Sigmoid colon (tissue), 7 donors: ENCODE measurements around the gene NOP16. TPM values are rescaled to one million over a fixed set of nuclear protein-coding genes. Genes with fewer than 3 reads are reported as not detected.

Experiments used
- DNase-seq: peaks from one replicate; pipeline ENCODE4 v3.0.0-alpha.2; 2019
- H3K27ac ChIP-seq, 4 donors: fragments of 200-600 bp; sonication (generic); one replicate each; pipeline ENCODE4 v1.5.1; 2016 to 2019; ENCODE audit warnings: mild to moderate bottlenecking in 1 of 4
- H3K27me3 ChIP-seq, 3 donors: fragments of 200-600 bp; sonication (generic); one replicate each; pipeline ENCODE4 v1.5.1; 2019; ENCODE audit warnings: mild to moderate bottlenecking in 1 of 3
- H3K36me3 ChIP-seq, 4 donors: fragments of 200-600 bp; sonication (generic); one replicate each; pipeline ENCODE4 v1.5.1; 2016 to 2019
- H3K4me1 ChIP-seq, 4 donors: fragments of 200-600 bp; sonication (generic); one replicate each; pipeline ENCODE4 v1.5.1; 2017 to 2019
- H3K4me3 ChIP-seq, 4 donors: fragments of 200-600 bp; sonication (generic); one replicate each; pipeline ENCODE4 v1.5.1; 2017 to 2019; ENCODE audit warnings: mild to moderate bottlenecking in 2 of 4, moderate library complexity in 1 of 4
- H3K9me3 ChIP-seq, 4 donors: fragments of 200-600 bp in 3 of 4; sonication (generic) in 3 of 4; one replicate each; pipeline versions ENCODE4 v1.5.1 to v1.6.1; 2013 to 2019
- CTCF ChIP-seq, 4 experiments: fragments of 450-650 bp in 3 of 4; fragments of 200-600 bp in 1 of 4; IDR thresholded peaks; one replicate each; pipeline ENCODE4 v1.5.1; 2016 to 2019; ENCODE audit warnings: antibody characterized with exemption in 4 of 4, mild to moderate bottlenecking in 3 of 4, moderate library complexity in 2 of 4
- EP300 ChIP-seq, 4 donors: sonication (generic); formaldehyde crosslinking; IDR thresholded peaks; one replicate each; pipeline ENCODE4 v1.6.1; 2017; ENCODE audit warnings: antibody characterized with exemption in 4 of 4
- POLR2A ChIP-seq, 2 donors: fragments of 450-650 bp; IDR thresholded peaks; one replicate each; pipeline ENCODE4 v1.6.1; 2016; ENCODE audit warnings: antibody characterized with exemption in 2 of 2, mild to moderate bottlenecking in 2 of 2, moderate library complexity in 2 of 2
- POLR2AphosphoS5 ChIP-seq, 4 donors: sonication (generic); formaldehyde crosslinking; IDR thresholded peaks; one replicate each; pipeline ENCODE4 v1.6.1; 2017; ENCODE audit warnings: antibody characterized with exemption in 4 of 4
- WGBS, 2 donors: extraction: QIAGEN DNeasy Blood & Tissue Kit; methylation state at CpG; one replicate each; pipeline ENCODE4 v1.1.7; 2013; 5-methylcytosine and 5-hydroxymethylcytosine counted together
- intact Hi-C: fragments of 100-400 bp; cut with DNase I; formaldehyde crosslinking; loops from one replicate; pipeline ENCODE4 v1.15.1; 2023
- polyA plus RNA-seq, 3 donors: library from polyadenylated mRNA; stranded (reverse); fragments of 200-250 nt; gene quantifications; one replicate each; pipeline ENCODE4 v1.2.3, GENCODE V29; 2013
- total RNA-seq, 4 donors: library from RNA; depleted of rRNA; stranded (reverse); fragments of >200 nt; gene quantifications; one replicate each; pipeline ENCODE4 v1.1.0, GENCODE V29; 2016
- donor health status: healthy with polysubstance abuse.
- donor health status: Bipolar disorder and iron deficiency.
- donor health status: healthy.

The NOP16 gene
- total and polyA plus RNA-seq, 7 donors = 4.4 to 50.7 (median 17.8) TPM

DNA sequence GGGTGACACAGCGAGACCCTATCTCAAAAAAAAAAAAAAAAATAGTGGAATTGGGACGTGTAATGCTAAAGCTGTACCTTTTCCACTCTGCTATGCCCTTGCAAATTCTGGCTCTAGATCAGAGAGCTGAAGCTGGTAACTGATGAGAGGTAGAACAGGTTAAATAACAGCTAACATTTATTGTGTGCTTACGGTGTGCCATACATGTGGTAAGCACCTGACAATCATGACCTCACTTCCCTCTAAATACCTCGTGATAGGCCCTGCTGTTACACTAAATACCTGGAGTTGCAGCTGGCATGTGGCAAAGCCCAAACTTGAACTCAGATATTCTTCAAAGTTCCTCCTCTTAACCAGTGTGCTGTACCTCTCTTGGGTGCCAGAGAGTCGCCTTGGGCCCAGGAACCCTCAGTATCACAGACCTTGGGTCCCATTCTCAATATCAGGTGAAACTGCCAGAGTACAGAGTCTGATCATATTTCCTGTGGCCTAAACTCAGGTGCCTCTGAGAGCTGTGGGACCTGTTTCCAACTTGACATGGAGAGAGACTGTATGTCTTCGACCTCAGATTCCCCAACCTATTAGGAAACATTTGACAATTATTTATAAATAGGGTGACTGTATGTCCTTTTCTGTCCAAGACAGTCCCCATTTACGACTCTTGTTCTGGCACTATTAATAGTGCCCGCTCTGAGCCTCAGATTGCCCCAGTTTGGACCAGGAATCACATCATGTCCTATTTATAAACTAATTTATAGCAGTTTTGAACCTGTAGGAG is 18.3 kb downstream of the NOP16 start:
- intact Hi-C loops = no loop called here
- Histone ChIP-seq H3K36me3 (peaks cover 0 to 52% (median 10%) of the 10 kb centered on the region in 4 donors), H3K27me3 (no peaks in the 10 kb centered on the region), H3K9me3 (no peaks in the 10 kb centered on the region), H3K27ac (no peak overlapping the region), H3K4me3 (no peak overlapping the region), H3K4me1 (peaks cover 0 to 21% (median 18%) of the 10 kb centered on the region in 4 donors)
- WGBS, 2 donors = 73 to 88% methylated on average over 8 of the region's 8 CpGs
- no peak for TF ChIP-seq POLR2A (IDR thresholded peaks at IDR 0.05)
- TF ChIP-seq EP300 (IDR thresholded peaks at IDR 0.05) = no peak
- no peak for TF ChIP-seq POLR2AphosphoS5 (IDR thresholded peaks at IDR 0.05)
- no peak for TF ChIP-seq CTCF (IDR thresholded peaks at IDR 0.05)
- DNase-seq = no peak

- no peak for DNase-seq
- Histone ChIP-seq H3K4me3 (no peak overlapping the region), H3K4me1 (peaks cover 0 to 26% (median 21%) of the 10 kb centered on the region in 4 donors), H3K27me3 (no peaks in the 10 kb centered on the region), H3K36me3 (peaks cover 0 to 52% (median 10%) of the 10 kb centered on the region in 4 donors), H3K9me3 (no peaks in the 10 kb centered on the region), H3K27ac (no peak overlapping the region)
- TF ChIP-seq CTCF (IDR thresholded peaks at IDR 0.05) (no peak), EP300 (IDR thresholded peaks at IDR 0.05) (no peak), POLR2A (IDR thresholded peaks at IDR 0.05) (no peak), POLR2AphosphoS5 (IDR thresholded peaks at IDR 0.05) (no peak)
- intact Hi-C loops = no loop called here
- WGBS, 2 donors = 95 to 96% methylated on average over 13 of the region's 13 CpGs
Measured at GRCh38 chr5:176368726-176369125, 19.7 kb downstream of the NOP16 start.

GRCh38 chr5:176366232-176366894 is 22.0 kb downstream of the NOP16 start:
- DNase-seq = no peak
- TF ChIP-seq EP300 (IDR thresholded peaks at IDR 0.05) = no peak
- no peak for TF ChIP-seq CTCF (IDR thresholded peaks at IDR 0.05)
- TF ChIP-seq POLR2A (IDR thresholded peaks at IDR 0.05) = no peak
- TF ChIP-seq POLR2AphosphoS5 (IDR thresholded peaks at IDR 0.05) = no peak
- peaks cover 0 to 21% (median 16%) of the 10 kb centered on the region in 4 donors for H3K4me1 ChIP-seq
- 74 to 80% methylated on average over 38 of the region's 38 CpGs for WGBS, 2 donors
- H3K4me3 ChIP-seq = peak overlapping the region; percentile 47 to 85 (median 72)
- H3K9me3 ChIP-seq = no peaks in the 10 kb centered on the region
- peaks cover 0 to 41% (median 10%) of the 10 kb centered on the region in 4 donors for H3K36me3 ChIP-seq
- intact Hi-C loops = loop anchor here (2.0 kb wide), 1 partner anchor 18 kb away; no protein-coding TSS in a partner anchor
- no peaks in the 10 kb centered on the region for H3K27me3 ChIP-seq
- peak overlapping the region; percentile 81 to 85 (median 83) for H3K27ac ChIP-seq

- Histone ChIP-seq H3K4me3 (peak within 1 kb of the TSS; percentile 47 to 85 (median 72)), H3K36me3 (peaks cover 0 to 34% (median 8%) of the 10 kb centered on the region in 4 donors), H3K27ac (peak within 1 kb of the TSS; percentile 81 to 85 (median 83)), H3K9me3 (no peaks in the 10 kb centered on the region), H3K4me1 (peaks cover 0 to 25% (median 20%) of the 10 kb centered on the region in 4 donors), H3K27me3 (no peaks in the 10 kb centered on the region)
- peak; percentile 74 for DNase-seq
- WGBS, 2 donors = 1 to 7% methylated on average over 108 of the region's 108 CpGs
- intact Hi-C loops = loop anchor here (2.0 kb wide), 2 partner anchors 19 to 51 kb away; partner anchors contain the start of gene CLTB
- TF ChIP-seq POLR2A (IDR thresholded peaks at IDR 0.05) (no peak), POLR2AphosphoS5 (IDR thresholded peaks at IDR 0.05) (peak in 3 of 4 donors; percentile 49 to 59 (median 51)), EP300 (IDR thresholded peaks at IDR 0.05) (no peak), CTCF (IDR thresholded peaks at IDR 0.05) (no peak)
Measured at GRCh38 chr5:176365351-176366231, 22.8 kb downstream of the NOP16 start, which contains the start of gene ARL10. ARL10 (plus strand) TSS chr5:176365487; CDS start chr5:176365564, 77 bp downstream.
